ENCODE data around the gene MTTP. TPM values are rescaled to one million over a fixed set of nuclear protein-coding genes. Genes with fewer than 3 reads are reported as not detected.

MTTP gene
- total and polyA plus RNA-seq, 4 donors, result 58.4 to 193 (median 83.9) TPM

DNA sequence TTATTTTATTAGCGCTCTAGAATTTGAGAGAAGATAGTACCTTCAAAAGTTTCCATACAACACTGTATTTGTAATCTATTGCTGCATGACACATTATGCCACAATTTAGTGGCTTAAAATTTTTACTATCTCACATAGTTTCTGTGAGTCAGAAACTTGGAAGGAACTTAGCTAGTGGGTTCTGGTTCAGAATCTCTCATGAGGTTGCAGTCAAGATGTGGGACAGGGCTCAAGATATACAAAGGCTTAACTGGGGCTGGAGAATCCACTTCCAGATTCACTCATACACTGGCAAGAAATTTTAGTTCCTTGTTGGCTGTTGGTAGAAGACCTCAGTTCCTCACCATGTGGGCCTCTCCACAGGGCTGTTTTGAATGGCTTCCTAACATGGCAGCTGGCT lies 94.5 kb downstream of the MTTP start:
- Histone ChIP-seq H3K9me3 (ENCODE audit: control insufficient read depth in 4 of 4, low read length in 3 of 4) (peaks cover 0 to 7% (median 0%) of the 10 kb centered on the region in 4 donors), H3K4me1 (ENCODE audit: control insufficient read depth in 4 of 4, insufficient read depth in 4 of 4, low read length in 3 of 4) (no peaks in the 10 kb centered on the region), H3K4me3 (ENCODE audit: low read depth in 1 of 3, low read length in 3 of 3) (no peak overlapping the region), H3K9ac (ENCODE audit: low read depth in 1 of 2, low read length in 2 of 2) (no peak overlapping the region), H3K27me3 (ENCODE audit: control insufficient read depth in 4 of 4, insufficient read depth in 4 of 4, low read length in 3 of 4) (no peaks in the 10 kb centered on the region), H3K36me3 (ENCODE audit: control insufficient read depth in 4 of 4, insufficient read depth in 3 of 4, low read depth in 1 of 4, low read length in 3 of 4) (no peaks in the 10 kb centered on the region), H3K27ac (ENCODE audit: low read depth in 1 of 2, low read length in 2 of 2) (no peak overlapping the region)
- DNase-seq (ENCODE audit: low spot score), result no peak
- TF ChIP-seq TAF1 (conservative IDR thresholded peaks at IDR 0.05) (no peak), EGR1 (IDR thresholded peaks at IDR 0.05; ENCODE audit: low read depth in 2 of 2) (no peak), JUND (IDR thresholded peaks at IDR 0.05) (no peak), NR2F2 (IDR thresholded peaks at IDR 0.05) (no peak), YY1 (IDR thresholded peaks at IDR 0.05) (no peak), SP1 (IDR thresholded peaks at IDR 0.05) (no peak), GABPA (IDR thresholded peaks at IDR 0.05 in 1 of 2, conservative IDR thresholded peaks at IDR 0.05 in 1 of 2) (no peak), FOXA2 (IDR thresholded peaks at IDR 0.05) (no peak), RXRA (IDR thresholded peaks at IDR 0.05) (no peak), RAD21 (IDR thresholded peaks at IDR 0.05) (no peak), HNF4A (conservative IDR thresholded peaks at IDR 0.05) (no peak), FOXA1 (IDR thresholded peaks at IDR 0.05) (no peak), HNF4G (IDR thresholded peaks at IDR 0.05) (no peak)
- TF ChIP-seq, protein P1, sequence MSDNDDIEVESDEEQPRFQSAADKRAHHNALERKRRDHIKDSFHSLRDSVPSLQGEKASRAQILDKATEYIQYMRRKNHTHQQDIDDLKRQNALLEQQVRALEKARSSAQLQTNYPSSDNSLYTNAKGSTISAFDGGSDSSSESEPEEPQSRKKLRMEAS (IDR thresholded peaks at IDR 0.05), result no peak
- TF ChIP-seq, protein P2, sequence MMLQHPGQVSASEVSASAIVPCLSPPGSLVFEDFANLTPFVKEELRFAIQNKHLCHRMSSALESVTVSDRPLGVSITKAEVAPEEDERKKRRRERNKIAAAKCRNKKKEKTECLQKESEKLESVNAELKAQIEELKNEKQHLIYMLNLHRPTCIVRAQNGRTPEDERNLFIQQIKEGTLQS (IDR thresholded peaks at IDR 0.05), result no peak
- TF ChIP-seq, protein P3, sequence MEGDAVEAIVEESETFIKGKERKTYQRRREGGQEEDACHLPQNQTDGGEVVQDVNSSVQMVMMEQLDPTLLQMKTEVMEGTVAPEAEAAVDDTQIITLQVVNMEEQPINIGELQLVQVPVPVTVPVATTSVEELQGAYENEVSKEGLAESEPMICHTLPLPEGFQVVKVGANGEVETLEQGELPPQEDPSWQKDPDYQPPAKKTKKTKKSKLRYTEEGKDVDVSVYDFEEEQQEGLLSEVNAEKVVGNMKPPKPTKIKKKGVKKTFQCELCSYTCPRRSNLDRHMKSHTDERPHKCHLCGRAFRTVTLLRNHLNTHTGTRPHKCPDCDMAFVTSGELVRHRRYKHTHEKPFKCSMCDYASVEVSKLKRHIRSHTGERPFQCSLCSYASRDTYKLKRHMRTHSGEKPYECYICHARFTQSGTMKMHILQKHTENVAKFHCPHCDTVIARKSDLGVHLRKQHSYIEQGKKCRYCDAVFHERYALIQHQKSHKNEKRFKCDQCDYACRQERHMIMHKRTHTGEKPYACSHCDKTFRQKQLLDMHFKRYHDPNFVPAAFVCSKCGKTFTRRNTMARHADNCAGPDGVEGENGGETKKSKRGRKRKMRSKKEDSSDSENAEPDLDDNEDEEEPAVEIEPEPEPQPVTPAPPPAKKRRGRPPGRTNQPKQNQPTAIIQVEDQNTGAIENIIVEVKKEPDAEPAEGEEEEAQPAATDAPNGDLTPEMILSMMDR (IDR thresholded peaks at IDR 0.05; ENCODE audit: low read depth, low read length, missing input control), result no peak
- TF ChIP-seq, protein P4, sequence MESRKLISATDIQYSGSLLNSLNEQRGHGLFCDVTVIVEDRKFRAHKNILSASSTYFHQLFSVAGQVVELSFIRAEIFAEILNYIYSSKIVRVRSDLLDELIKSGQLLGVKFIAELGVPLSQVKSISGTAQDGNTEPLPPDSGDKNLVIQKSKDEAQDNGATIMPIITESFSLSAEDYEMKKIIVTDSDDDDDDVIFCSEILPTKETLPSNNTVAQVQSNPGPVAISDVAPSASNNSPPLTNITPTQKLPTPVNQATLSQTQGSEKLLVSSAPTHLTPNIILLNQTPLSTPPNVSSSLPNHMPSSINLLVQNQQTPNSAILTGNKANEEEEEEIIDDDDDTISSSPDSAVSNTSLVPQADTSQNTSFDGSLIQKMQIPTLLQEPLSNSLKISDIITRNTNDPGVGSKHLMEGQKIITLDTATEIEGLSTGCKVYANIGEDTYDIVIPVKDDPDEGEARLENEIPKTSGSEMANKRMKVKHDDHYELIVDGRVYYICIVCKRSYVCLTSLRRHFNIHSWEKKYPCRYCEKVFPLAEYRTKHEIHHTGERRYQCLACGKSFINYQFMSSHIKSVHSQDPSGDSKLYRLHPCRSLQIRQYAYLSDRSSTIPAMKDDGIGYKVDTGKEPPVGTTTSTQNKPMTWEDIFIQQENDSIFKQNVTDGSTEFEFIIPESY (IDR thresholded peaks at IDR 0.05), result no peak
- TF ChIP-seq, protein P5, sequence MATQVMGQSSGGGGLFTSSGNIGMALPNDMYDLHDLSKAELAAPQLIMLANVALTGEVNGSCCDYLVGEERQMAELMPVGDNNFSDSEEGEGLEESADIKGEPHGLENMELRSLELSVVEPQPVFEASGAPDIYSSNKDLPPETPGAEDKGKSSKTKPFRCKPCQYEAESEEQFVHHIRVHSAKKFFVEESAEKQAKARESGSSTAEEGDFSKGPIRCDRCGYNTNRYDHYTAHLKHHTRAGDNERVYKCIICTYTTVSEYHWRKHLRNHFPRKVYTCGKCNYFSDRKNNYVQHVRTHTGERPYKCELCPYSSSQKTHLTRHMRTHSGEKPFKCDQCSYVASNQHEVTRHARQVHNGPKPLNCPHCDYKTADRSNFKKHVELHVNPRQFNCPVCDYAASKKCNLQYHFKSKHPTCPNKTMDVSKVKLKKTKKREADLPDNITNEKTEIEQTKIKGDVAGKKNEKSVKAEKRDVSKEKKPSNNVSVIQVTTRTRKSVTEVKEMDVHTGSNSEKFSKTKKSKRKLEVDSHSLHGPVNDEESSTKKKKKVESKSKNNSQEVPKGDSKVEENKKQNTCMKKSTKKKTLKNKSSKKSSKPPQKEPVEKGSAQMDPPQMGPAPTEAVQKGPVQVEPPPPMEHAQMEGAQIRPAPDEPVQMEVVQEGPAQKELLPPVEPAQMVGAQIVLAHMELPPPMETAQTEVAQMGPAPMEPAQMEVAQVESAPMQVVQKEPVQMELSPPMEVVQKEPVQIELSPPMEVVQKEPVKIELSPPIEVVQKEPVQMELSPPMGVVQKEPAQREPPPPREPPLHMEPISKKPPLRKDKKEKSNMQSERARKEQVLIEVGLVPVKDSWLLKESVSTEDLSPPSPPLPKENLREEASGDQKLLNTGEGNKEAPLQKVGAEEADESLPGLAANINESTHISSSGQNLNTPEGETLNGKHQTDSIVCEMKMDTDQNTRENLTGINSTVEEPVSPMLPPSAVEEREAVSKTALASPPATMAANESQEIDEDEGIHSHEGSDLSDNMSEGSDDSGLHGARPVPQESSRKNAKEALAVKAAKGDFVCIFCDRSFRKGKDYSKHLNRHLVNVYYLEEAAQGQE (IDR thresholded peaks at IDR 0.05), result no peak
- 96% methylated on average over 1 of the region's 1 CpG for WGBS

All from liver (tissue), 9 donors.